ENCODE results near the gene FAM24A.

Gene FAM24A

GRCh38 chr10:122957474-122957873 lies 47.1 kb downstream of the FAM24A start:
- TF ChIP-seq CTCF (IDR thresholded peaks at IDR 0.05; ENCODE audit: low read depth, low read length) = no peak

GRCh38 chr10:122962405-122962804 lies 52.0 kb downstream of the FAM24A start:
- TF ChIP-seq CTCF (IDR thresholded peaks at IDR 0.05; ENCODE audit: low read depth, low read length) = no peak
- H3K4me3 ChIP-seq (ENCODE audit: low read depth, low read length) = no peak overlapping the region

More at GRCh38 chr10:122957474-122957873, 47.1 kb downstream of the FAM24A start:
- no peak overlapping the region for H3K4me3 ChIP-seq (ENCODE audit: low read depth, low read length)

Measured in WI38 (cell line).